IPS-NIHi7 (cell line): ENCODE results near the gene PATL2.
"Not testable (repeated sequence)": the region's sequence is repeated elsewhere in the genome, so short reads cannot be mapped to it uniquely, and the experiment has no call there.

Source experiments
- DNase-seq: peaks from one replicate; pipeline ENCODE4 v3.0.0; 2012; ENCODE audit warnings: mixed read lengths; ENCODE audit errors: extremely low spot score

PATL2 gene

GRCh38 chr15:44647637-44648036, 63.5 kb downstream of the PATL2 start:
- DNase-seq = no peak

DNA sequence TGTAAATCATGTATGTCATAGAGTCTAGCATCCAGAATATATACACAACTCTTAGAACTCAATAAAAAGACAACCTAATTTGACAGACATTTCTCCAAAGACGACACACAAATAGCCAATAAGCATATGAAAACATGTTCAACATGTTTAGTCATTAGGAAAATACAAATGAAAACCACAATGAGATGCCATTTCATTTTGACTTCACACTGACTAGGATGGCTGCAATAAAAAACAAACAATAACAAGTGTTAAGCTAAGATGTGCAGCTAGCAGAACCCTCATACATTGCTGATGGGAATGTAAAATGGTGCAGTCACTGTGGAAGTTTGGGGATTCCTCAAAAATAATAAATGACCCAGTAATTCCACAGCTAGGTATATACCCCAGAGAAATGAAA, 64.1 kb downstream of the PATL2 start:
- DNase-seq = no peak

DNA sequence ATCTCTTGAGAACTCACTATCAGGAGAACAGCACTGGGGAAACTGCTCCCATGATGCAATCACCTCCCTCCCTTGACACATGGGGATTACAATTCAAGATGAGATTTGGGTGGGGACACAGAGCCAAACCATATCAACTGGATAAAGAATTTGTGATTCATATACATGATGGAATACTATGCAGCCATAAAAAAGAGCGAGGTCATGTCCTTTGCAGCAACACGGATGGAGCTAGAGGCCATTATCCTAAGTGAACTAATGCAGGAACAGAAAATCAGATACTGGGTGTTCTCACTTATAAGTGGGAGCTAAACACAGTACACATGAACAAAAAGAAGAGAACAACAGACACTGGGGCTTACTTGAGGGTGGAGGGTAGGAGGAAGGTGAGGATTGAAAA, 64.7 kb downstream of the PATL2 start:
- DNase-seq = no peak

- DNase-seq = no peak
These were observed 69.5 kb downstream of the PATL2 start for GRCh38 chr15:44641651-44642050.

DNA sequence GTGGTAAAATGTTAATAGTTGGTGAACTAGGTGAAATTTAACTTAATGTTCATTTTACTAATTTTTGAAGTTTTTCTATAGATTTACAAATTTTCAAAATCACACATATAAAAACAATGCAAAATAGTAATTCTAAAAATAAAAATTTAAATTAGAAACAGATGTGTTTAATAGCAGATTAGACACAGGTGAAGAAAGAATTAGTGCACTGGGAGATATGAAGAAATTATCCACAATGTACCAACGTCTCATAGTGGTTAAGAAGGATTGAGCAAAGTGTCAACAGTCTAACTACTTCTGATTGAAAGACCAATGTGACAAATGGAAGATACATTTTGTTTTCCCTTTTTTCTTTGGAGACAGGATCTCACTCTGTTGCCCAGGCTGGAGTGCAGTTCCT, 74.1 kb downstream of the PATL2 start:
- DNase-seq = no peak

- DNase-seq = no peak
These were observed 77.5 kb downstream of the PATL2 start for GRCh38 chr15:44633603-44634002.

DNA sequence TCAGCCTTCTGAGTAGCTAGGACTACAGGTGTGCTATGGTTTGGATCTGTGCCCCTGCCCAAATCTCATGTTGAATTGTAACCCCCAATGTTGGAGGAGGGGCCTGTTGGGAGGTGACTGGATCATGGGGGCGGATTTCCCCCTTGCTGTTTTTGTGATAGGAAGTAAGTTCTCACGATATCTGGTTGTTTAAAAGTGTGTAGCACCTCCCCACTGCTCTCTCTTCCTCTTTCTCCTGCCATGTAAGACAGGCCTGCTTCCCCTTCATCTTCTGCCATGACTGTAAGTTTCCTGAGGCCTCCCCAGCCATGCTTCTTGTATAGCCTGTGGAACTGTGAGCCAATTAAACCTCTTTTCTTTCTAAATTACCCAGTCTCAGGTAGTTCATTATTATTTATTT, 85.8 kb downstream of the PATL2 start:
- DNase-seq = not testable (repeated sequence)

GRCh38 chr15:44623178-44623577, 87.9 kb downstream of the PATL2 start:
- no peak for DNase-seq

GRCh38 chr15:44620081-44620480, 91.0 kb downstream of the PATL2 start:
- no peak for DNase-seq

GRCh38 chr15:44616974-44617373, 94.1 kb downstream of the PATL2 start:
- DNase-seq = no peak
